Thyroid gland (tissue), 4 donors: ENCODE data around the gene STRBP. TPM values are rescaled to one million over a fixed set of nuclear protein-coding genes. Genes with fewer than 3 reads are reported as not detected.

Source experiments
- DNase-seq, 2 donors: peaks; one replicate each; pipeline ENCODE4 v3.0.0-alpha.2; 2019
- H3K27ac ChIP-seq, 3 donors: fragments of 200-600 bp; sonication (generic); 1 replicate in 2 of 3; 2 replicates in 1 of 3; pipeline ENCODE4 v1.5.1; 2016 to 2019; ENCODE audit warnings: mild to moderate bottlenecking in 1 of 3, moderate library complexity in 1 of 3
- H3K27me3 ChIP-seq: fragments of 200-600 bp; sonication (generic); one replicate; pipeline ENCODE4 v1.5.1; 2019
- H3K36me3 ChIP-seq, 2 donors: fragments of 200-600 bp; sonication (generic); one replicate each; pipeline ENCODE4 v1.5.1; 2016 to 2019
- H3K4me1 ChIP-seq, 2 donors: fragments of 200-600 bp; sonication (generic); one replicate each; pipeline ENCODE4 v1.5.1; 2017 to 2019
- H3K4me3 ChIP-seq, 3 donors: fragments of 200-600 bp; sonication (generic); replicated peaks in 1 of 3; 1 replicate in 2 of 3; 2 replicates in 1 of 3; pipeline ENCODE4 v1.5.1; 2016; ENCODE audit warnings: mild to moderate bottlenecking in 1 of 3
- H3K9me3 ChIP-seq: fragments of 200-600 bp; sonication (generic); one replicate; pipeline ENCODE4 v1.5.1; 2017
- CTCF ChIP-seq, 6 experiments: fragments of 200-600 bp in 3 of 6; fragments of 450-650 bp in 3 of 6; sonication (generic) in 3 of 6; IDR thresholded peaks; one replicate each; pipeline ENCODE4 v1.5.1; 2016 to 2019; ENCODE audit warnings: antibody characterized with exemption in 6 of 6, mild to moderate bottlenecking in 2 of 6, inconsistent platforms in 1 of 6, moderate library complexity in 1 of 6
- POLR2A ChIP-seq, 2 donors: fragments of 450-650 bp; IDR thresholded peaks; one replicate each; pipeline ENCODE4 v1.6.1; 2017; ENCODE audit warnings: antibody characterized with exemption in 2 of 2, mild to moderate bottlenecking in 2 of 2, moderate library complexity in 1 of 2
- WGBS, 2 donors: methylation state at CpG; one replicate each; pipeline ENCODE4 v1.1.5; 2017; 5-methylcytosine and 5-hydroxymethylcytosine counted together
- intact Hi-C: fragments of 100-400 bp; cut with DNase I; formaldehyde crosslinking; loops from one replicate; pipeline ENCODE4 v1.15.1; 2023
- total RNA-seq, 4 donors: library from RNA; depleted of rRNA; stranded (reverse); fragments of >200 nt; gene quantifications; one replicate each; pipeline ENCODE4 v1.2.3, GENCODE V29; 2016

STRBP gene
- total RNA-seq, 4 donors from 2014 or later, result 29.3 to 52.2 (median 43.9) TPM

GRCh38 chr9:123132696-123133095 lies 135.7 kb downstream of the STRBP start:
- DNase-seq, result no peak
- TF ChIP-seq POLR2A (IDR thresholded peaks at IDR 0.05) (no peak), CTCF (IDR thresholded peaks at IDR 0.05) (no peak)
- WGBS, 2 donors, result 94 to 96% methylated on average over 6 of the region's 6 CpGs
- Histone ChIP-seq H3K4me1 (no peaks in the 10 kb centered on the region), H3K9me3 (no peaks in the 10 kb centered on the region), H3K27ac (no peak overlapping the region), H3K36me3 (peaks cover 0 to 5% of the 10 kb centered on the region in 2 donors), H3K27me3 (no peaks in the 10 kb centered on the region), H3K4me3 (no peak overlapping the region)
- intact Hi-C loops, result no loop called here

- Histone ChIP-seq H3K27ac (no peak overlapping the region), H3K4me1 (no peaks in the 10 kb centered on the region), H3K27me3 (no peaks in the 10 kb centered on the region), H3K4me3 (no peak overlapping the region), H3K36me3 (peaks cover 0 to 5% of the 10 kb centered on the region in 2 donors), H3K9me3 (no peaks in the 10 kb centered on the region)
- no peak for TF ChIP-seq POLR2A (IDR thresholded peaks at IDR 0.05)
- TF ChIP-seq CTCF (IDR thresholded peaks at IDR 0.05), result no peak
- no peak for DNase-seq
- intact Hi-C loops, result no loop called here
These were observed 136.4 kb downstream of the STRBP start for GRCh38 chr9:123131993-123132392.

- TF ChIP-seq CTCF (IDR thresholded peaks at IDR 0.05), result no peak
- no peak overlapping the region for H3K4me3 ChIP-seq
- H3K4me1 ChIP-seq, result no peaks in the 10 kb centered on the region
- peaks cover 0 to 5% of the 10 kb centered on the region in 2 donors for H3K36me3 ChIP-seq
- intact Hi-C loops, result no loop called here
- DNase-seq, result no peak
- 60 to 77% methylated on average over 1 of the region's 1 CpG for WGBS, 2 donors
- H3K27me3 ChIP-seq, result no peaks in the 10 kb centered on the region
- H3K9me3 ChIP-seq, result no peaks in the 10 kb centered on the region
- no peak overlapping the region for H3K27ac ChIP-seq
These were observed 137.1 kb downstream of the STRBP start for GRCh38 chr9:123131258-123131657.

GRCh38 chr9:123129423-123129822 lies 139.0 kb downstream of the STRBP start:
- Histone ChIP-seq H3K4me1 (no peaks in the 10 kb centered on the region), H3K36me3 (peaks cover 0 to 5% of the 10 kb centered on the region in 2 donors), H3K27me3 (no peaks in the 10 kb centered on the region), H3K27ac (no peak overlapping the region), H3K9me3 (no peaks in the 10 kb centered on the region), H3K4me3 (no peak overlapping the region)
- WGBS, 2 donors, result 97% methylated on average over 1 of the region's 1 CpG
- intact Hi-C loops, result no loop called here
- TF ChIP-seq CTCF (IDR thresholded peaks at IDR 0.05), result no peak
- no peak for TF ChIP-seq POLR2A (IDR thresholded peaks at IDR 0.05)
- DNase-seq, result no peak

GRCh38 chr9:123128591-123128990 lies 139.8 kb downstream of the STRBP start:
- Histone ChIP-seq H3K27me3 (no peaks in the 10 kb centered on the region), H3K4me3 (no peak overlapping the region), H3K36me3 (peaks cover 0 to 5% of the 10 kb centered on the region in 2 donors), H3K9me3 (no peaks in the 10 kb centered on the region), H3K27ac (no peak overlapping the region), H3K4me1 (no peaks in the 10 kb centered on the region)
- TF ChIP-seq CTCF (IDR thresholded peaks at IDR 0.05) (no peak), POLR2A (IDR thresholded peaks at IDR 0.05) (no peak)
- DNase-seq, result no peak
- WGBS, 2 donors, result 98 to 100% methylated on average over 4 of the region's 4 CpGs
- intact Hi-C loops, result no loop called here
